ENCODE results near the gene CHRNB1.

Gene CHRNB1

DNA sequence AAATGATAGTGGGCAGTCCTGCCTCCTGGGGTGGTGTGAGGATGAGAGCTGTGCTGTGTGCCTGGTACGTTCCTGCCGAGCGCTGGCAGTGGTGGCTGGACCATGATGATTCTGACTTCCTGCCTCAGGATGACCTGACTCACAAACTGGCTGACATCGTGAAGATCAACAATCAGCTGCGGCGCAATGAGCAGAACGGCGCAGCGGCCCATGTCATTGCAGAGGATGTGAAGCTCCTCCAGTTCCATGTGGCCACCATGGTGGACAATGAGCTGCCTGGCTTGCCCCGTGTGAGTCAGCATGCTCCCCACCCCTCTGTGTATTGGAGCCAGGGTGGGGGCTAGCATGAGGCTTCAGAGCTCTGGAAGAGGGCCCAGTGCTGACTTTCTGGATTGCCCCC is 52.4 kb downstream of the CHRNB1 start:
- POLR2A ChIA-PET (ENCODE audit: low non-redundant PET): no interaction called here
- CTCF ChIA-PET: no interaction called here
- H3K27ac ChIP-seq: peak overlapping the region; percentile 9; the same call in 1 of the 2 replicates
- TF ChIP-seq CTCF (conservative IDR thresholded peaks at IDR 0.05; ENCODE audit: low read depth): no peak
- no peak for DNase-seq (ENCODE audit: low spot score)

DNA sequence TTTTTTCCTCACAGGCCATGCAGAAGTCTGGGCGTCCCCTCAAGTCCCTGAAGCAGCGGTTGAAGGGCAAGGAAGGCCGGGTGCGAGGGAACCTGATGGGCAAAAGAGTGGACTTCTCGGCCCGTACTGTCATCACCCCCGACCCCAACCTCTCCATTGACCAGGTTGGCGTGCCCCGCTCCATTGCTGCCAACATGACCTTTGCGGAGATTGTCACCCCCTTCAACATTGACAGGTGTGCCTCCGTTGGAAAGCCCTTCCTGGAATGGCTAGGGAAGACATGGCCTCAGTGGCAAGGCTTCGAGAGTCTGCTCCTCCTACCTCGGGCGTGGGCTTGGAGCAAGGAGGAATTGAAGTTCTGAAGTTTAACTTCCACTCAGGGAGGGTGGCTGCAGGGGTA is 52.8 kb downstream of the CHRNB1 start:
- no peak for DNase-seq (ENCODE audit: low spot score)
- ChIA-PET POLR2A (ENCODE audit: low non-redundant PET) (no interaction called here), CTCF (no interaction called here)
- TF ChIP-seq CTCF (conservative IDR thresholded peaks at IDR 0.05; ENCODE audit: low read depth): no peak
- H3K27ac ChIP-seq: peak overlapping the region; percentile 9; the same call in 1 of the 2 replicates

GRCh38 chr17:7499161-7499560 is 54.3 kb downstream of the CHRNB1 start:
- CTCF ChIA-PET: no interaction called here
- H3K27ac ChIP-seq: no peak overlapping the region
- DNase-seq (ENCODE audit: low spot score): no peak
- POLR2A ChIA-PET (ENCODE audit: low non-redundant PET): interaction anchor here (0.6 kb wide), 1 partner anchor 67 kb away, joined by 14 read pairs; no protein-coding TSS in a partner anchor
- no peak for TF ChIP-seq CTCF (conservative IDR thresholded peaks at IDR 0.05; ENCODE audit: low read depth)

GRCh38 chr17:7501729-7502128 is 56.9 kb downstream of the CHRNB1 start:
- POLR2A ChIA-PET (ENCODE audit: low non-redundant PET): no interaction called here
- no peak for TF ChIP-seq CTCF (conservative IDR thresholded peaks at IDR 0.05; ENCODE audit: low read depth)
- CTCF ChIA-PET: interaction anchor here (0.9 kb wide), 1 partner anchor 59 kb away, joined by 3 read pairs; no protein-coding TSS in a partner anchor
- no peak for DNase-seq (ENCODE audit: low spot score)
- no peak overlapping the region for H3K27ac ChIP-seq

GRCh38 chr17:7502171-7502847 is 57.4 kb downstream of the CHRNB1 start:
- no peak for DNase-seq (ENCODE audit: low spot score)
- no peak for TF ChIP-seq CTCF (conservative IDR thresholded peaks at IDR 0.05; ENCODE audit: low read depth)
- CTCF ChIA-PET: interaction anchor here (0.9 kb wide), 1 partner anchor 58 kb away, joined by 3 read pairs; no protein-coding TSS in a partner anchor
- H3K27ac ChIP-seq: no peak overlapping the region
- POLR2A ChIA-PET (ENCODE audit: low non-redundant PET): no interaction called here

- ChIA-PET CTCF (no interaction called here), POLR2A (ENCODE audit: low non-redundant PET) (no interaction called here)
- no peak for DNase-seq (ENCODE audit: low spot score)
- TF ChIP-seq CTCF (conservative IDR thresholded peaks at IDR 0.05; ENCODE audit: low read depth): 0 out of 2 replicates have a peak, but pooled peaks have one; percentile 11
- peak overlapping the region; percentile 15; the same call in 1 of the 2 replicates for H3K27ac ChIP-seq
Observed at GRCh38 chr17:7502987-7503386, 58.1 kb downstream of the CHRNB1 start.

Data from RWPE1 (cell line).